Heart left ventricle (tissue), 16 donors: ENCODE results near the gene CPNE5. TPM values are rescaled to one million over a fixed set of nuclear protein-coding genes. Genes with fewer than 3 reads are reported as not detected.

ENCODE experiments used
- ATAC-seq, 4 donors: fragments of 200-7000 bp; cut with Tn5 transposase; one replicate each; pipeline ENCODE4 v1.9.1; 2020 to 2022; ENCODE audit warnings: moderate library complexity in 4 of 4, mild to moderate bottlenecking in 3 of 4, moderate number of reproducible peaks in 1 of 4
- DNase-seq, 5 donors: peaks; one replicate each; pipeline ENCODE4 v3.0.0-alpha.2; 2020
- H3K27ac ChIP-seq, 12 donors: fragments of 200-600 bp; sonication (generic) in 4 of 12; one replicate each; pipeline versions ENCODE4 v1.5.0 to v1.8.0; 2016 to 2022; ENCODE audit warnings: mild to moderate bottlenecking in 2 of 12
- H3K27me3 ChIP-seq, 9 donors: fragments of 200-600 bp; sonication (generic) in 2 of 9; one replicate each; pipeline versions ENCODE4 v1.5.1 to v1.8.0; 2016 to 2022; ENCODE audit warnings: mild to moderate bottlenecking in 3 of 9
- H3K36me3 ChIP-seq, 9 donors: fragments of 200-600 bp; sonication (generic) in 2 of 9; one replicate each; pipeline versions ENCODE4 v1.5.0 to v1.8.0; 2018 to 2022; ENCODE audit warnings: mild to moderate bottlenecking in 2 of 9
- H3K4me1 ChIP-seq, 12 donors: fragments of 200-600 bp; sonication (generic) in 4 of 12; one replicate each; pipeline versions ENCODE4 v1.5.0 to v1.8.0; 2016 to 2022; ENCODE audit warnings: mild to moderate bottlenecking in 3 of 12
- H3K4me3 ChIP-seq, 12 donors: fragments of 200-600 bp; sonication (generic) in 4 of 12; one replicate each; pipeline versions ENCODE4 v1.5.0 to v1.8.0; 2017 to 2022; ENCODE audit warnings: mild to moderate bottlenecking in 9 of 12, moderate library complexity in 4 of 12
- H3K9me3 ChIP-seq, 12 donors: fragments of 200-600 bp; sonication (generic) in 4 of 12; one replicate each; pipeline versions ENCODE4 v1.5.0 to v1.8.0; 2016 to 2022; ENCODE audit warnings: mild to moderate bottlenecking in 1 of 12
- CTCF ChIP-seq, 12 donors: fragments of 200-600 bp; sonication (generic) in 4 of 12; IDR thresholded peaks; one replicate each; pipeline versions ENCODE4 v1.5.0 to v1.8.0; 2018 to 2022; ENCODE audit warnings: antibody characterized with exemption in 12 of 12, mild to moderate bottlenecking in 5 of 12
- POLR2A ChIP-seq, 2 donors: fragments of 450-650 bp; IDR thresholded peaks; one replicate each; pipeline ENCODE4 v1.6.1; 2017; ENCODE audit warnings: antibody characterized with exemption in 2 of 2, mild to moderate bottlenecking in 2 of 2, moderate library complexity in 2 of 2
- WGBS, 4 donors: extraction: QIAGEN DNeasy Blood & Tissue Kit in 2 of 4; methylation state at CpG; one replicate each; pipeline versions ENCODE4 v1.1.5 to v1.1.7; 2013 to 2018; 5-methylcytosine and 5-hydroxymethylcytosine counted together
- intact Hi-C, 10 donors: fragments of 100-400 bp; cut with DNase I; formaldehyde crosslinking; loops; one replicate each; pipeline versions ENCODE4 v1.11.1 to v1.14.2; 2022
- polyA plus RNA-seq, 2 donors: library from polyadenylated mRNA; stranded (reverse); fragments of 200-250 nt; gene quantifications; one replicate each; pipeline ENCODE4 v1.2.3, GENCODE V29; 2013
- total RNA-seq, 9 donors: library from RNA; depleted of rRNA in 2 of 9; stranded (reverse); fragments of >200 nt in 2 of 9; fragmentation: NEBNext Ultra II Directional in 3 of 9; extraction: Animal tissue kit (Norgen Biotek cat#: 25700) in 3 of 9; gene quantifications; one replicate each; pipeline versions ENCODE4 v1.1.0 to v1.2.4, GENCODE V29; 2016 to 2023
- donor health status: ischemic (EF 13 %, LVEDD 7.1; RV severe dilation, severe dysfunction).
- donor health status: healthy with polysubstance abuse.
- donor health status: DM: no; HTN: yes; CAD: no.
- donor health status: DM: no; HTN: no; CAD: no.
- donor health status: ischemic (EF 25% LVEDD 6.9; RV normal size, moderate dysfunction).
- donor health status: ischemic (EF 25% LVEDD 5.7; RV mildly dilated, moderate dysfunction).
- donor health status: healthy.
- donor health status: DM: yes; HTN: yes; CAD: no.
- donor health status: ischemic (EF 35%, LVEDD 5.7; RV mildly dilated, moderate dysfunction).
- donor health status: nonischemic (EF 11% LVEDD 7.7; RV severe dilation, severe dysfunction).
- donor health status: DM: yes; HTN: yes; CAD: no.
- donor health status: PGD.
- donor health status: ischemic (EF 29% LVEDD 5.4; RV normal size, mild dysfunction).
- donor health status: nonischemic (EF 23%, LVEDD 6.1; RV moderate dilation, normal function).

CPNE5 gene
- total and polyA plus RNA-seq, 11 donors: 4.0 to 111 (median 13.4) TPM

GRCh38 chr6:36809941-36810803 lies 29.1 kb downstream of the CPNE5 start:
- H3K27me3 ChIP-seq: no peaks in the 10 kb centered on the region
- ATAC-seq: peak in 2 of 4 donors; percentile 1 to 44
- intact Hi-C loops: loop anchor here in 1 of 10 donors (5.0 kb wide), 1 partner anchor 32 kb away; no protein-coding TSS in a partner anchor

GRCh38 chr6:36809156-36809555 lies 30.1 kb downstream of the CPNE5 start:
- 91 to 97% (median 94%) methylated on average over 6 of the region's 6 CpGs for WGBS, 4 donors
- Histone ChIP-seq H3K4me3 (no peak overlapping the region), H3K36me3 (no peaks in the 10 kb centered on the region), H3K27me3 (no peaks in the 10 kb centered on the region), H3K9me3 (no peaks in the 10 kb centered on the region), H3K4me1 (peaks cover 0 to 10% (median 0%) of the 10 kb centered on the region in 12 donors), H3K27ac (no peak overlapping the region)
- TF ChIP-seq CTCF (IDR thresholded peaks at IDR 0.05) (no peak), POLR2A (IDR thresholded peaks at IDR 0.05) (no peak)
- ATAC-seq (no peak), DNase-seq (no peak)
- intact Hi-C loops: loop anchor here in 1 of 10 donors (5.0 kb wide), 1 partner anchor 33 kb away; no protein-coding TSS in a partner anchor

More at GRCh38 chr6:36809941-36810803, 29.1 kb downstream of the CPNE5 start:
- 84 to 86% (median 85%) methylated on average over 16 of the region's 16 CpGs for WGBS, 4 donors
- DNase-seq: peak in 2 of 5 donors; percentile 18 to 44
- Histone ChIP-seq H3K9me3 (no peaks in the 10 kb centered on the region), H3K36me3 (peaks cover 0 to 2% (median 0%) of the 10 kb centered on the region in 9 donors), H3K27ac (peak overlapping the region in 2 of 12 donors; percentile 18 to 39), H3K4me1 (peaks cover 0 to 10% (median 0%) of the 10 kb centered on the region in 12 donors), H3K4me3 (no peak overlapping the region)
- TF ChIP-seq CTCF (IDR thresholded peaks at IDR 0.05) (peak in 3 of 12 donors; percentile 14 to 40 (median 21)), POLR2A (IDR thresholded peaks at IDR 0.05) (no peak)

- intact Hi-C loops: loop anchor here in 1 of 10 donors (5.0 kb wide), 1 partner anchor 34 kb away; no protein-coding TSS in a partner anchor
- TF ChIP-seq POLR2A (IDR thresholded peaks at IDR 0.05): no peak
- TF ChIP-seq CTCF (IDR thresholded peaks at IDR 0.05): no peak
- Histone ChIP-seq H3K36me3 (no peaks in the 10 kb centered on the region), H3K4me1 (peaks cover 0 to 10% (median 0%) of the 10 kb centered on the region in 12 donors), H3K9me3 (no peaks in the 10 kb centered on the region), H3K27me3 (no peaks in the 10 kb centered on the region), H3K27ac (no peak overlapping the region), H3K4me3 (no peak overlapping the region)
- whole genome bisulfite sequencing, 4 donors: 84 to 96% (median 92%) methylated on average over 5 of the region's 5 CpGs
- DNase-seq (no peak), ATAC-seq (no peak)
These were observed 30.6 kb downstream of the CPNE5 start for GRCh38 chr6:36808634-36809033.

- WGBS, 4 donors: 95 to 97% (median 96%) methylated on average over 7 of the region's 7 CpGs
- peaks cover 0 to 10% (median 0%) of the 10 kb centered on the region in 12 donors for H3K4me1 ChIP-seq
- no peaks in the 10 kb centered on the region for H3K9me3 ChIP-seq
- no peak overlapping the region for H3K27ac ChIP-seq
- no peak for ATAC-seq
- no peaks in the 10 kb centered on the region for H3K27me3 ChIP-seq
- H3K4me3 ChIP-seq: no peak overlapping the region
- peak in 1 of 5 donors; percentile 13 for DNase-seq
- H3K36me3 ChIP-seq: no peaks in the 10 kb centered on the region
- intact Hi-C loops: loop anchor here in 1 of 10 donors (5.0 kb wide), 1 partner anchor 35 kb away; no protein-coding TSS in a partner anchor
- no peak for TF ChIP-seq CTCF (IDR thresholded peaks at IDR 0.05)
- TF ChIP-seq POLR2A (IDR thresholded peaks at IDR 0.05): no peak
These were observed 31.5 kb downstream of the CPNE5 start for GRCh38 chr6:36807750-36808149.
